K562 (cell line): ENCODE data around the gene SLC38A8.

ENCODE experiments used
- BRF1 ChIP-seq: IDR thresholded peaks from 3 replicates; pipeline ENCODE4 v1.6.1; 2011; ENCODE audit warnings: borderline replicate concordance, mild to moderate bottlenecking; ENCODE audit not compliant: insufficient read length; ENCODE audit errors: extremely low read depth
- CHD4 ChIP-seq: fragments of 200-600 bp; sonication (generic); IDR thresholded peaks from 3 replicates; pipeline ENCODE4 v1.6.1; 2012; ENCODE audit warnings: low read depth, mild to moderate bottlenecking, mixed read lengths, low read length, inconsistent platforms; ENCODE audit not compliant: insufficient read depth, insufficient replicate concordance, poor library complexity, severe bottlenecking
- GATAD2B ChIP-seq: fragments of 450-650 bp; IDR thresholded peaks from 2 replicates; pipeline ENCODE4 v1.6.1; 2017; ENCODE audit warnings: mild to moderate bottlenecking, borderline replicate concordance
- MAZ ChIP-seq, 2 experiments: fragments of 450-650 bp in 1 of 2; sonication (generic) in 1 of 2; formaldehyde crosslinking; IDR thresholded peaks in 1 of 2; conservative IDR thresholded peaks in 1 of 2; 2 replicates each; pipeline versions ENCODE4 v1.4.0 to v1.5.0; 2020; ENCODE audit warnings: mild to moderate bottlenecking in 1 of 2, missing genetic modification reagents in 1 of 2
- POLR2A ChIP-seq: fragments of 450-650 bp; conservative IDR thresholded peaks from 2 replicates; pipeline ENCODE4 v1.6.1; 2016
- POLR2AphosphoS5 ChIP-seq: IDR thresholded peaks from 2 replicates; pipeline ENCODE4 v1.6.1; 2011; ENCODE audit warnings: mild to moderate bottlenecking, low read depth, low read length, moderate library complexity; ENCODE audit not compliant: control insufficient read depth, insufficient read depth
- UBTF ChIP-seq, 2 experiments: IDR thresholded peaks; 2 replicates each; pipeline ENCODE4 v1.6.1; 2012; ENCODE audit warnings: improper control_type of control experiment in 2 of 2, low read depth in 2 of 2, low read length in 2 of 2, borderline replicate concordance in 1 of 2
- YBX1 ChIP-seq: fragments of 450-650 bp; IDR thresholded peaks from 2 replicates; pipeline ENCODE4 v1.7.1; 2016; ENCODE audit warnings: mild to moderate bottlenecking
- ZNF143 ChIP-seq: sonication (generic); formaldehyde crosslinking; IDR thresholded peaks from 2 replicates; pipeline ENCODE4 v1.9.0; 2022; ENCODE audit warnings: mild to moderate bottlenecking, missing genetic modification reagents
- TF ChIP-seq, protein P1 (sequence below), 3 experiments: IDR thresholded peaks in 2 of 3; conservative IDR thresholded peaks in 1 of 3; 2 replicates each; pipeline ENCODE4 v1.5.1; 2011 to 2012; ENCODE audit warnings: low read length in 3 of 3, mild to moderate bottlenecking in 3 of 3, control low read depth in 2 of 3, improper control_type of control experiment in 1 of 3, inconsistent platforms in 1 of 3, low read depth in 1 of 3, mixed read lengths in 1 of 3, moderate library complexity in 1 of 3; ENCODE audit not compliant: insufficient read depth in 2 of 3
- TF ChIP-seq, protein P2 (sequence below): fragments of 450-650 bp; IDR thresholded peaks from 2 replicates; pipeline ENCODE4 v1.6.1; 2016; ENCODE audit warnings: missing biosample characterization, missing genetic modification characterization

- TF ChIP-seq, protein P1, sequence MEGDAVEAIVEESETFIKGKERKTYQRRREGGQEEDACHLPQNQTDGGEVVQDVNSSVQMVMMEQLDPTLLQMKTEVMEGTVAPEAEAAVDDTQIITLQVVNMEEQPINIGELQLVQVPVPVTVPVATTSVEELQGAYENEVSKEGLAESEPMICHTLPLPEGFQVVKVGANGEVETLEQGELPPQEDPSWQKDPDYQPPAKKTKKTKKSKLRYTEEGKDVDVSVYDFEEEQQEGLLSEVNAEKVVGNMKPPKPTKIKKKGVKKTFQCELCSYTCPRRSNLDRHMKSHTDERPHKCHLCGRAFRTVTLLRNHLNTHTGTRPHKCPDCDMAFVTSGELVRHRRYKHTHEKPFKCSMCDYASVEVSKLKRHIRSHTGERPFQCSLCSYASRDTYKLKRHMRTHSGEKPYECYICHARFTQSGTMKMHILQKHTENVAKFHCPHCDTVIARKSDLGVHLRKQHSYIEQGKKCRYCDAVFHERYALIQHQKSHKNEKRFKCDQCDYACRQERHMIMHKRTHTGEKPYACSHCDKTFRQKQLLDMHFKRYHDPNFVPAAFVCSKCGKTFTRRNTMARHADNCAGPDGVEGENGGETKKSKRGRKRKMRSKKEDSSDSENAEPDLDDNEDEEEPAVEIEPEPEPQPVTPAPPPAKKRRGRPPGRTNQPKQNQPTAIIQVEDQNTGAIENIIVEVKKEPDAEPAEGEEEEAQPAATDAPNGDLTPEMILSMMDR (IDR thresholded peaks at IDR 0.05 in 2 of 3, conservative IDR thresholded peaks at IDR 0.05 in 1 of 3; ENCODE audit: insufficient read depth in 2 of 3, low read depth in 1 of 3, low read length in 3 of 3): no peak
- TF ChIP-seq CHD4 (no peak), BRF1 (no peak), UBTF (IDR thresholded peaks at IDR 0.05; ENCODE audit: borderline replicate concordance in 1 of 2, low read depth in 2 of 2, low read length in 2 of 2) (no peak), GATAD2B (no peak), POLR2A (no peak), ZNF143 (no peak), MAZ (CRISPR knock-in tag; conservative IDR thresholded peaks at IDR 0.05 in 1 of 2, IDR thresholded peaks at IDR 0.05 in 1 of 2) (no peak), YBX1 (no peak), POLR2AphosphoS5 (no peak)
- TF ChIP-seq, protein P2, sequence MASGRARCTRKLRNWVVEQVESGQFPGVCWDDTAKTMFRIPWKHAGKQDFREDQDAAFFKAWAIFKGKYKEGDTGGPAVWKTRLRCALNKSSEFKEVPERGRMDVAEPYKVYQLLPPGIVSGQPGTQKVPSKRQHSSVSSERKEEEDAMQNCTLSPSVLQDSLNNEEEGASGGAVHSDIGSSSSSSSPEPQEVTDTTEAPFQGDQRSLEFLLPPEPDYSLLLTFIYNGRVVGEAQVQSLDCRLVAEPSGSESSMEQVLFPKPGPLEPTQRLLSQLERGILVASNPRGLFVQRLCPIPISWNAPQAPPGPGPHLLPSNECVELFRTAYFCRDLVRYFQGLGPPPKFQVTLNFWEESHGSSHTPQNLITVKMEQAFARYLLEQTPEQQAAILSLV (tag): no peak
Measured at GRCh38 chr16:84047626-84048025, 5.0 kb upstream of the SLC38A8 start.
